Measurements from ENCODE around the gene ARHGAP26. TPM values are rescaled to one million over a fixed set of nuclear protein-coding genes. Genes with fewer than 3 reads are reported as not detected.

ARHGAP26 gene
- total RNA-seq, 4 donors from 2014 or later = 61.0 to 76.7 (median 61.2) TPM

GRCh38 chr5:143024228-143024920 is 254.2 kb downstream of the ARHGAP26 start:
- in situ Hi-C loops (cut with MboI; ENCODE audit: low pct_ligation_motif_present in 1 of 4, low pct_unique_long_range_greater_than_20kb in 1 of 4, low sequenced_read_pairs in 3 of 4) (loop anchor here in 1 of 4 donors (25.0 kb wide), 2 partner anchors 388 to 788 kb away; partner anchors contain the start of genes HMHB1 and NR3C1), intact Hi-C loops (cut with DNase I; ENCODE audit: low total_unique reads) (loop anchor here (5.0 kb wide), 1 partner anchor 378 kb away; the partner anchor contains the start of gene NR3C1)
- DNase-seq = no peak
- no peak overlapping the region for H3K4me3 ChIP-seq
- TF ChIP-seq POLR2A (IDR thresholded peaks at IDR 0.05) = no peak
- no peak for TF ChIP-seq EP300 (IDR thresholded peaks at IDR 0.05; ENCODE audit: low read depth)
- no peak for TF ChIP-seq CTCF (IDR thresholded peaks at IDR 0.05)
- TF ChIP-seq POLR2AphosphoS5 (IDR thresholded peaks at IDR 0.05) = no peak
- no peaks in the 10 kb centered on the region for H3K27me3 ChIP-seq
- peaks cover 0 to 8% (median 4%) of the 10 kb centered on the region in 4 donors for H3K4me1 ChIP-seq
- H3K27ac ChIP-seq = no peak overlapping the region
- H3K9me3 ChIP-seq = no peaks in the 10 kb centered on the region
- WGBS, 2 donors (ENCODE audit: low coverage in 1 of 2) = 82 to 100% methylated on average over 1 to 5 of the region's 5 CpGs
- no peaks in the 10 kb centered on the region for H3K36me3 ChIP-seq

- WGBS, 2 donors (ENCODE audit: low coverage in 1 of 2) = 67 to 84% methylated on average over 1 to 4 of the region's 4 CpGs
- no peaks in the 10 kb centered on the region for H3K36me3 ChIP-seq
- no peak overlapping the region for H3K27ac ChIP-seq
- intact Hi-C loops (cut with DNase I; ENCODE audit: low total_unique reads) = no loop called here
- no peak overlapping the region for H3K4me3 ChIP-seq
- DNase-seq = no peak
- peaks cover 0 to 8% (median 4%) of the 10 kb centered on the region in 4 donors for H3K4me1 ChIP-seq
- H3K9me3 ChIP-seq = no peaks in the 10 kb centered on the region
- no peaks in the 10 kb centered on the region for H3K27me3 ChIP-seq
- TF ChIP-seq POLR2A (IDR thresholded peaks at IDR 0.05) (no peak), POLR2AphosphoS5 (IDR thresholded peaks at IDR 0.05) (no peak), CTCF (IDR thresholded peaks at IDR 0.05) (no peak), EP300 (IDR thresholded peaks at IDR 0.05; ENCODE audit: low read depth) (no peak)
- in situ Hi-C loops (cut with MboI; ENCODE audit: low pct_ligation_motif_present in 1 of 4, low pct_unique_long_range_greater_than_20kb in 1 of 4, low sequenced_read_pairs in 3 of 4) = no loop called here
These were observed 255.2 kb downstream of the ARHGAP26 start for GRCh38 chr5:143025376-143025775.

DNA sequence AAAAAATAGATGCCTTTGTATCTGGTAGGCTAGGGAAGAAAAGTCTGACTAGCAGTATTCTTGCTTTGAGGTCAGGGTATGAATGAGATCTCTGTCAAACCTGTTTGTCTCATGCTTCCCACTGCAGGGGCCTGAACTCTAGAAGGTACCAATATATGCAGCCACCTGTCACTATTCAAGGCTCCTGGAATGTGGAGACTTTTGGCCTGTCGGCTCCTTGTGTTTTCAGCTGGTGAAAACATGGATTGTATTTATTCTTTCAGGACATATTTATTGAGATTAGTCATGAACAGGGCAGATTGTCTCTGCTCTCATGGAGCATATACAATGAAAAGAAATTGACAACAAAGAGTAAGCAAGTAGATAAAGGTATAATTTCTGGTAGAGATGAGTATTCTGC is 255.8 kb downstream of the ARHGAP26 start:
- TF ChIP-seq POLR2A (IDR thresholded peaks at IDR 0.05) = no peak
- TF ChIP-seq POLR2AphosphoS5 (IDR thresholded peaks at IDR 0.05) = no peak
- TF ChIP-seq CTCF (IDR thresholded peaks at IDR 0.05) = no peak
- TF ChIP-seq EP300 (IDR thresholded peaks at IDR 0.05; ENCODE audit: low read depth) = no peak
- H3K27me3 ChIP-seq = no peaks in the 10 kb centered on the region
- no peaks in the 10 kb centered on the region for H3K36me3 ChIP-seq
- WGBS, 2 donors (ENCODE audit: low coverage in 1 of 2) = 63 to 83% methylated on average over 1 of the region's 1 CpG
- in situ Hi-C loops (cut with MboI; ENCODE audit: low pct_ligation_motif_present in 1 of 4, low pct_unique_long_range_greater_than_20kb in 1 of 4, low sequenced_read_pairs in 3 of 4) = no loop called here
- no peaks in the 10 kb centered on the region for H3K9me3 ChIP-seq
- H3K4me1 ChIP-seq = peaks cover 0 to 8% (median 4%) of the 10 kb centered on the region in 4 donors
- intact Hi-C loops (cut with DNase I; ENCODE audit: low total_unique reads) = no loop called here
- no peak overlapping the region for H3K27ac ChIP-seq
- no peak overlapping the region for H3K4me3 ChIP-seq
- no peak for DNase-seq

DNA sequence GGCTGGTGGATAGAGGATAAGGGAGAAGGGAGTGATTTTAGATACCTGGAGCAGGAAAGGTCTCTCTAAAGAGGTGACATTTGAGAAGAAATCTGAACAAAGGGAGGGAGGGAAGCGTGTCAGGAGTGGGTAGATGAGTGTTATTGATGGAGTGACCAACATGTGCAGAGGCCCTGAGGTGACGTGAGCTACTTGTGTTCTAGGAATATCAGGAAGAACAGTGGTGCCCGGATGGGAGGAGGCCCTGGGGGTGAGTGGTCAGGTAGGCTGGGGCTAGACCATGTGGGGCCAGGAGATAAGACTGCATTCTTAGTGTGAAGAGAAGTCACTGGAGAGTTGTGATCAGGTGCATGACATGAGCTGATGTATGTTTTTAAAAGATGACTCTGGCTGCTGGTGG is 256.2 kb downstream of the ARHGAP26 start:
- no peak for TF ChIP-seq POLR2A (IDR thresholded peaks at IDR 0.05)
- TF ChIP-seq POLR2AphosphoS5 (IDR thresholded peaks at IDR 0.05) = no peak
- TF ChIP-seq CTCF (IDR thresholded peaks at IDR 0.05) = no peak
- no peak for TF ChIP-seq EP300 (IDR thresholded peaks at IDR 0.05; ENCODE audit: low read depth)
- Histone ChIP-seq H3K9me3 (no peaks in the 10 kb centered on the region), H3K27ac (no peak overlapping the region), H3K27me3 (no peaks in the 10 kb centered on the region), H3K4me3 (no peak overlapping the region), H3K36me3 (no peaks in the 10 kb centered on the region), H3K4me1 (peaks cover 0 to 8% (median 4%) of the 10 kb centered on the region in 4 donors)
- DNase-seq = no peak
- intact Hi-C loops (cut with DNase I; ENCODE audit: low total_unique reads) = no loop called here
- 95 to 100% methylated on average over 2 to 3 of the region's 3 CpGs for WGBS, 2 donors (ENCODE audit: low coverage in 1 of 2)
- in situ Hi-C loops (cut with MboI; ENCODE audit: low pct_ligation_motif_present in 1 of 4, low pct_unique_long_range_greater_than_20kb in 1 of 4, low sequenced_read_pairs in 3 of 4) = no loop called here
